Peyer's patch (tissue), 4 donors: ENCODE data around the gene MACC1. TPM values are rescaled to one million over a fixed set of nuclear protein-coding genes. Genes with fewer than 3 reads are reported as not detected.

Experiments used
- DNase-seq, 3 donors: peaks; one replicate each; pipeline ENCODE4 v3.0.0-alpha.2; 2017 to 2019
- H3K27ac ChIP-seq, 4 donors: fragments of 200-600 bp; sonication (generic); one replicate each; pipeline ENCODE4 v1.5.1; 2016 to 2019
- H3K27me3 ChIP-seq, 2 donors: fragments of 200-600 bp; sonication (generic); one replicate each; pipeline ENCODE4 v1.5.1; 2019
- H3K36me3 ChIP-seq, 3 donors: fragments of 200-600 bp; sonication (generic); one replicate each; pipeline ENCODE4 v1.5.1; 2016 to 2019
- H3K4me1 ChIP-seq, 4 donors: fragments of 200-600 bp; sonication (generic); one replicate each; pipeline ENCODE4 v1.5.1; 2016 to 2019
- H3K4me3 ChIP-seq, 4 donors: fragments of 200-600 bp; sonication (generic); 1 replicate in 3 of 4; 2 replicates in 1 of 4; pipeline ENCODE4 v1.5.1; 2016 to 2019; ENCODE audit warnings: mild to moderate bottlenecking in 1 of 4
- H3K9me3 ChIP-seq, 4 donors: fragments of 200-600 bp; sonication (generic); one replicate each; pipeline ENCODE4 v1.5.1; 2016 to 2019; ENCODE audit warnings: mild to moderate bottlenecking in 1 of 4
- CTCF ChIP-seq, 6 experiments: fragments of 450-650 bp in 4 of 6; fragments of 200-600 bp in 2 of 6; sonication (generic) in 1 of 6; IDR thresholded peaks; one replicate each; pipeline ENCODE4 v1.5.1; 2017 to 2019; ENCODE audit warnings: antibody characterized with exemption in 6 of 6, mild to moderate bottlenecking in 3 of 6, moderate library complexity in 1 of 6
- POLR2A ChIP-seq, 2 donors: fragments of 450-650 bp; IDR thresholded peaks; one replicate each; pipeline ENCODE4 v1.5.1; 2017; ENCODE audit warnings: antibody characterized with exemption in 2 of 2, mild to moderate bottlenecking in 2 of 2, moderate library complexity in 2 of 2
- total RNA-seq, 4 donors: library from RNA; depleted of rRNA; stranded (reverse); fragments of >200 nt; gene quantifications; one replicate each; pipeline ENCODE4 v1.1.0, GENCODE V29; 2016

Gene MACC1
- total RNA-seq, 4 donors from 2014 or later, result 25.6 to 79.4 (median 71.1) TPM

DNA sequence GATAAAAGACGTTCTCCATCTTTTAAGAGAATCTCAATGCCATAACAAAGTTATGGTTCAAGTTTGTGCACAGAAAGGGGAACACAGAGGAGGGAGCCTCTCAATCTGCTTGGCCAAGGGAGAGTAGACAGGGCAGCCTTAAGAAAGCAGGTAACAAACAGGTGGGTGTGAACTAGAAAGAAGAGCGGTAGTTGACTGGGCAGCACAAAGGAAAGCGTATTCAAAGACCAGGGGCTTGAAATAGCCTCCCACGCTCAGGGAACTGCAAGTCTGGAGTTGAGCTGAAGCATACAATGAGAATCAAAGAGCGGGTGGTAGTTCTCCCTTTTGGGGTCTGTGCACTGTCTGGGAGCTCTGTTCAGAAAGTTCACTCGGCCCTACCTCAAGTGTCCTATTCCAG lies 18.9 kb upstream of the MACC1 start:
- Histone ChIP-seq H3K4me1 (peaks cover 0 to 4% (median 0%) of the 10 kb centered on the region in 4 donors), H3K4me3 (no peak overlapping the region), H3K27ac (no peak overlapping the region), H3K9me3 (no peaks in the 10 kb centered on the region), H3K27me3 (no peaks in the 10 kb centered on the region), H3K36me3 (no peaks in the 10 kb centered on the region)
- DNase-seq, result no peak
- TF ChIP-seq CTCF (IDR thresholded peaks at IDR 0.05) (no peak), POLR2A (IDR thresholded peaks at IDR 0.05) (no peak)

DNA sequence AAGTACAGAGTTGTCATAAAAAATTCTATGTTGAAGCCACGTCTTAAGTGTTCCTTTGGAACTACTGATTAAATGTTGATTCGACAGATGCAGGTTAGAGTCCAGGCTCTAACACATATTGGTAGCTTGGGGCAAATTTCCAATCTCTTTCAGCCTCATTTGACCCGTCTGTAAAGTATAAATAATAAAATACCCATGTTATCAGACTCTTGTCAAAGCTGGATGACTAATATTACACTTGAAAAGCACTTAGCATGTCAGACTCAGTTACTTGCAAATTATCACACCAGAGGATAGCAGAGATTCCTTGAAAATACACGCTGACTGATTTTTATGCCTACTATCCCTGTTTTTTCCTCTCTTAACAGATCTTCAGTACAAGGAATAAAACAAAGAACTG lies 18.1 kb upstream of the MACC1 start:
- no peak for DNase-seq
- Histone ChIP-seq H3K4me3 (no peak overlapping the region), H3K9me3 (no peaks in the 10 kb centered on the region), H3K4me1 (no peaks in the 10 kb centered on the region), H3K27ac (no peak overlapping the region), H3K36me3 (no peaks in the 10 kb centered on the region), H3K27me3 (no peaks in the 10 kb centered on the region)
- TF ChIP-seq CTCF (IDR thresholded peaks at IDR 0.05) (no peak), POLR2A (IDR thresholded peaks at IDR 0.05) (no peak)

DNA sequence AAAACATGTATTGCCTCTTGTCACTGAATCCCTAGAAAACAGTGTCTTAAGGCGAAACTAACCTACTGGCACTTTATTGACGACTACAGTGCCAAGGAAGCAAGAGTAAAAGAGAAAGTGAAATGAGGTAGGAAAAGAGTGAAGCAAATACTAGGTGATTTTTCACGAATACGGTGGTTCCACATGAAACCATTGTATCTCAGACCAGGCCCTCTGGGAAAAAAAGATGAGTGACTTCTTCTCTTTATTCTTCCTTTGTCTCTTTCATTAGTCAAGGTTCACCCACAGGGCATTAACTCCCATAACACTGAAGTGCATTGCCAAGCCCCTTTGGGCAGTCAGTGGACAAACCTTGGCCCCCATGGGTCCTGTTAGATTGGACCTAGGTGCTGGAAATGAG lies 16.2 kb upstream of the MACC1 start:
- Histone ChIP-seq H3K4me3 (no peak overlapping the region), H3K27me3 (no peaks in the 10 kb centered on the region), H3K9me3 (no peaks in the 10 kb centered on the region), H3K27ac (no peak overlapping the region), H3K36me3 (no peaks in the 10 kb centered on the region), H3K4me1 (no peaks in the 10 kb centered on the region)
- DNase-seq, result no peak
- TF ChIP-seq CTCF (IDR thresholded peaks at IDR 0.05) (no peak), POLR2A (IDR thresholded peaks at IDR 0.05) (no peak)

GRCh38 chr7:20232848-20233247 lies 15.7 kb upstream of the MACC1 start:
- Histone ChIP-seq H3K36me3 (no peaks in the 10 kb centered on the region), H3K9me3 (no peaks in the 10 kb centered on the region), H3K4me1 (no peaks in the 10 kb centered on the region), H3K27me3 (no peaks in the 10 kb centered on the region), H3K4me3 (no peak overlapping the region), H3K27ac (no peak overlapping the region)
- DNase-seq, result no peak
- TF ChIP-seq CTCF (IDR thresholded peaks at IDR 0.05), result no peak
- no peak for TF ChIP-seq POLR2A (IDR thresholded peaks at IDR 0.05)

DNA sequence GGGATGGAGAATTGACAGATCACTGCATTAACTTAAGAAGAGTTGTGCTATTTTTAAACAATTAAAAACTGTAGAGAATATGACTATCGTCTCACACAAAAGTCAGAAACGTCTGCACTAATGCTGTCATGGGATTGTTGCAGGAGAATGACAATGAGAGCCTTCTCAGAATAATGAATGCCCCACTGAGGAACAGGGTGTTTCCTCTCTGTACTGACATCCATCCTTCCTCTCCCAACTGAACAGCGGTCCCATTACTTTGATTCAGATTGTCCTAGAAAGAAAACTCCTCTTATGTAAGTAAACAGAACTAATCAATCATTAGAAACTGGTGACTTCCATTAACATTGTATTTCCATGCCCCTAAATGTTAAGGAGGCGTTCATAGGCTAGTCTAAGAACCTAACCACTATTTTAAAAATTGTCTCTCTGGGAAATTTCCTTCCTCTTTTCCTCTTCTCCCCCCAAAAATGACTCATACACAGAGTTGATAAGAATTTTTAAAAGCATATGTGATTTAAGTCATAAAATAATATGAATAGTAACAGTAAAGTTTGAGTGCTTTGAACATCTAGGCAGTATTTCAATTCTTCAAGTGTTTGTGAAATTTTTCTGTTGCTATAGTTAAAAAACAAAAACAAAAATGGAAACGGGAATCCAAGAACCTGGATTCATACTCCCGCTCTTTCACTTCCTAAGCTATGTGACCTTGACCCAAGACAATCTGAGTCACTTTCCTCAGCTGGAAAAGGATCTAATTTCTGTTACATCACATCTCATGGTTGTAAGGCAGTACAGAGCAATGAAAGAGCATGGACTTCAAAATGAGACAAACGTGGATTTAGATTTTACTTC lies 12.7 kb upstream of the MACC1 start:
- no peak for DNase-seq
- Histone ChIP-seq H3K27ac (no peak overlapping the region), H3K9me3 (no peaks in the 10 kb centered on the region), H3K4me3 (no peak overlapping the region), H3K27me3 (no peaks in the 10 kb centered on the region), H3K4me1 (no peaks in the 10 kb centered on the region), H3K36me3 (no peaks in the 10 kb centered on the region)
- no peak for TF ChIP-seq POLR2A (IDR thresholded peaks at IDR 0.05)
- TF ChIP-seq CTCF (IDR thresholded peaks at IDR 0.05), result no peak
